GM12872 (cell line): Measurements from ENCODE around the gene ACSS1.

Experiments used
- CTCF ChIP-seq: IDR thresholded peaks from 3 replicates; pipeline ENCODE4 v1.5.1; 2011; ENCODE audit warnings: low read depth, mild to moderate bottlenecking, low read length, moderate library complexity; ENCODE audit not compliant: insufficient read depth

The ACSS1 gene

GRCh38 chr20:25083141-25083772 is 25.3 kb upstream of the ACSS1 start:
- no peak for TF ChIP-seq CTCF

DNA sequence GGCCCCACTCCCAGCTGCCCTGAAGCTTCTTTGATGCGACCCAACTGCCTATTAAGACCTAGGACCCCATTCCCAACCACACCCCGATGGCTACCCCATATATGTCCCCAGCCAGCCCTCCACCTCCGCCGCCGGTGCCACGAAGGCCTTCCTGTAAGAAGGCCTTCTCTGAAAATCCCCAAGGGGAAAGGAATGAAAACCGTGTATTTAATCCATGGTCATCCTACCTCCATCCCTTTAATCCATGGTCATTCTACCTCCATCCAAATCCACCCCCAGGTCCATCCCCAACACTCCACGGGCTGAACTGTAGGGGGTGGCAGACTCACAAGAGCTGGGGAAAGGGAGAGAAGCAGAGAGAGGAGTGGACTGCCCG is 24.5 kb upstream of the ACSS1 start:
- TF ChIP-seq CTCF = no peak

GRCh38 chr20:25081730-25082497 is 24.0 kb upstream of the ACSS1 start, which contains the start of gene VSX1:
Gene VSX1 (minus strand): TSS chr20:25082141. CDS start chr20:25082096, 45 bp downstream.
- TF ChIP-seq CTCF = no peak

DNA sequence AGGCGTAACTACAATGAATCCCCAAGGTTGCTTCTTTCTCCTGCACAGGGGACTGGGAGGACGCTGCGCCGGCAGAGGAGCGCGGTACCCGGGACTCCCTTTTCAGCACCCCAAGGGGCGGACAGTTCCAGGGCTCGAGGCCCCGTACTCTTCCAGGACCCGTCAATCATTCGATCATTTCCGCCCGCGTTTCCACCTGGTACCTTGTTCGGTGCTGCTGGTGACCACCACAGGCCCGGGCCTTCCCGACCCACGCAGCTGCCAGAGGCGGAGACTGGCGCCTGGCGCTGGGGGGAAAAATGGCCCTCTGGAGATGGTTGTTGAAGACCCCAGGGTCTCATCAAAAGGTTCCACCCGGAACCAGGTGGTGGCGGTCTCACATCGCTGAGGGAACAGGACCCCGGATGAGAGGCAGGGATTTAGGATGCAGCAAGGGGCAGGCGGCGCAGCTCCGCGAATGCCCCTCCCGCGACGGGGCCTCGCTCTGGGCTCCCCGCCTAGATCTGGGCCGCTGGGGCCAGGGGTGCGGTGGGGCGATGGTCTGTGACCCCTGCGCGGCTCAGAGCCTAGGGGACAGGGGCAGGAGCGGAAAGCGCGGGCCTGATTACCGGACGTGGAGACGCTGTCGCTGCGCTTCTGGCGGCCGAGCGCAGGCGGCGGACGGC is 23.3 kb upstream of the ACSS1 start:
- TF ChIP-seq CTCF = no peak

DNA sequence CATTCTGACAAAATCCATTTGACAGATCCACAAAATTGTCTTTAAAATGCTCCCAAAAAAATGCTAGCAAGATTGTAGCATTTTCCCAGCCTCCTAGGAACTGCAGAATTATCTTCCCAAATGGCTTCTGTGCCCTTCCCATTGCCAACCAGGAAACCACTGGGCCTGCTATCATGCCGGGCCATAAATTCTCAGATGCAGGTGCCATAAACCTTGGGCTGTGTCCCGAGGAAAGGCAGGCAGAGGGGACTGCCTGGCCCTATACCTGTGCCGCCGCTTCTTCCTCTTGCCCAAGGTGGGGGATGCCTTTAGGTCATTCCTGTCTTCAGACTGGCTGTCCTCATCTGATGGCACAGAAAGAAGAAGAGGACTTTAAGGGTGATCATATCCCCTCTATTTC is 21.2 kb upstream of the ACSS1 start:
- TF ChIP-seq CTCF = no peak

- no peak for TF ChIP-seq CTCF
Observed at GRCh38 chr20:25078662-25079061, 20.7 kb upstream of the ACSS1 start.

DNA sequence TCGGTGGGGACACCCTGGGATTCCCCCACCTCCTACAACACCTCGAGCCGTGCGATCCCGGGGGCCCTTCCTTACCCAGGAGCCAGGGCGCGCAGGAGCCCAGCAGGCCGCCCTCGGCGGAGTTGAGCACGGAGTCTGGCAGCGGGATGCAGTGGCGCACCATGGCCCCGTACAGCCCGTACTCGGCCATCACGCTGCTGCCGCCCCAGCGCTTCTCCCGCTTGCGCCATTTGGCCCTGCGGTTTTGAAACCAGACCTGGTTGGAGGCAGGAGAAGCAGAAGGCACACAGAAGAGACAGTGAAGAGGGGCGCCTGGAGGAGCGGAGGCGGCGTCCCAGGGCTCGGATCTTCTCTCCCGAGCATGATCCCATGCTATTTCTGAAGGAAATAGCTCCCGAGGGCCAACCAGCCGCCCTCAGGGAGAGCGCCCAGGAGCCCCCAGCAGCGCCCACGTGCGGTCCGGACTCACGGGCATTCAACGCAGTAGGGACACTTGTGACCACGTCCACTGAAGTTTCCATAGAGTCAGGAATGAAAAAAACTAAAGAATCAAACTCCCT is 19.8 kb upstream of the ACSS1 start:
- no peak for TF ChIP-seq CTCF
